NT2/D1 (cell line): Measurements from ENCODE around the gene SNURF.

ENCODE experiments used
- YY1 ChIP-seq: IDR thresholded peaks from 2 replicates; pipeline ENCODE4 v1.6.1; 2011; ENCODE audit not compliant: insufficient read length, insufficient read depth
- ZNF274 ChIP-seq: IDR thresholded peaks from 2 replicates; pipeline ENCODE4 v1.6.1; 2011; ENCODE audit warnings: mild to moderate bottlenecking, low read depth, low read length

DNA sequence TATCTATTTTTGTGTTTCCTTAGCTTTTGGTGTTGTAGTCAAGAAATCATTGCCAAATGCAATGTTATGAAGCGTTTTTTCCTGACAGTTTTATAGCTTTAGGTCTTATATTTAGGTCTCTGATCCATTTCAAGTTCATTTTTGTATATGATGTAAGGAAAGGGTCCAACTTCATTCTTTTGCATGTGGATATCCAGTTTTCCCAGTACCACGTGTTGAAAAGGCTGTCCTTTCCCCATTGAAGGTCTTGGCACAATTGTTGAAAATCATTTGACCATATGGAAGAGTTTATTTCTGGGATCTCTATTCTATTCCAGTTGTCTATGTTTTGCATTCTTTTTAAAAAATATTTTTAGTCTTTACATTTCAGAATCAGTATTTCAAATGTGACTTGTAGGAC lies 14.6 kb upstream of the SNURF start:
- TF ChIP-seq ZNF274 (no peak), YY1 (no peak)
